Suprapubic skin (tissue), 4 donors: Measurements from ENCODE around the gene ID2. TPM values are rescaled to one million over a fixed set of nuclear protein-coding genes. Genes with fewer than 3 reads are reported as not detected.

ENCODE experiments used
- DNase-seq, 2 donors: peaks; one replicate each; pipeline ENCODE4 v3.0.0-alpha.2; 2019; ENCODE audit warnings: low spot score in 2 of 2
- H3K27ac ChIP-seq: fragments of 200-600 bp; sonication (generic); one replicate; pipeline ENCODE4 v1.5.1; 2019
- H3K27me3 ChIP-seq: fragments of 200-600 bp; sonication (generic); one replicate; pipeline ENCODE4 v1.5.1; 2019
- H3K36me3 ChIP-seq: fragments of 200-600 bp; sonication (generic); one replicate; pipeline ENCODE4 v1.5.1; 2019
- H3K4me1 ChIP-seq: fragments of 200-600 bp; sonication (generic); one replicate; pipeline ENCODE4 v1.5.1; 2019
- H3K4me3 ChIP-seq: fragments of 200-600 bp; sonication (generic); one replicate; pipeline ENCODE4 v1.5.1; 2019; ENCODE audit warnings: mild to moderate bottlenecking
- H3K9me3 ChIP-seq: fragments of 200-600 bp; sonication (generic); one replicate; pipeline ENCODE4 v1.5.1; 2019
- EP300 ChIP-seq: sonication (generic); formaldehyde crosslinking; IDR thresholded peaks from one replicate; pipeline ENCODE4 v1.6.1; 2017; ENCODE audit warnings: antibody characterized with exemption
- POLR2A ChIP-seq, 2 donors: fragments of 450-650 bp; IDR thresholded peaks; one replicate each; pipeline ENCODE4 v1.6.1; 2017; ENCODE audit warnings: antibody characterized with exemption in 2 of 2, mild to moderate bottlenecking in 2 of 2, moderate library complexity in 2 of 2
- POLR2AphosphoS5 ChIP-seq, 3 donors: sonication (generic); formaldehyde crosslinking; IDR thresholded peaks; one replicate each; pipeline ENCODE4 v1.6.1; 2017; ENCODE audit warnings: antibody characterized with exemption in 3 of 3
- WGBS: methylation state at CpG from one replicate; pipeline ENCODE4 v1.1.5; 2018; 5-methylcytosine and 5-hydroxymethylcytosine counted together
- total RNA-seq, 4 donors: library from RNA; depleted of rRNA; stranded (reverse); fragments of >200 nt; gene quantifications; one replicate each; pipeline ENCODE4 v1.1.0, GENCODE V29; 2016
- TF ChIP-seq, protein P1 (sequence below), 2 donors: fragments of 200-600 bp in 1 of 2; fragments of 450-650 bp in 1 of 2; sonication (generic) in 1 of 2; IDR thresholded peaks; one replicate each; pipeline ENCODE4 v1.5.1; 2016 to 2019; ENCODE audit warnings: antibody characterized with exemption in 2 of 2, mild to moderate bottlenecking in 1 of 2, moderate library complexity in 1 of 2

The ID2 gene
- total RNA-seq, 4 donors from 2014 or later, result 179 to 249 (median 211) TPM

- WGBS, result 93% methylated on average over 16 of the region's 22 CpGs
- H3K4me1 ChIP-seq, result peaks cover 6% of the 10 kb centered on the region
- H3K27me3 ChIP-seq, result no peaks in the 10 kb centered on the region
- DNase-seq, result no peak
- H3K27ac ChIP-seq, result no peak overlapping the region
- H3K36me3 ChIP-seq, result no peaks in the 10 kb centered on the region
- TF ChIP-seq, protein P1, sequence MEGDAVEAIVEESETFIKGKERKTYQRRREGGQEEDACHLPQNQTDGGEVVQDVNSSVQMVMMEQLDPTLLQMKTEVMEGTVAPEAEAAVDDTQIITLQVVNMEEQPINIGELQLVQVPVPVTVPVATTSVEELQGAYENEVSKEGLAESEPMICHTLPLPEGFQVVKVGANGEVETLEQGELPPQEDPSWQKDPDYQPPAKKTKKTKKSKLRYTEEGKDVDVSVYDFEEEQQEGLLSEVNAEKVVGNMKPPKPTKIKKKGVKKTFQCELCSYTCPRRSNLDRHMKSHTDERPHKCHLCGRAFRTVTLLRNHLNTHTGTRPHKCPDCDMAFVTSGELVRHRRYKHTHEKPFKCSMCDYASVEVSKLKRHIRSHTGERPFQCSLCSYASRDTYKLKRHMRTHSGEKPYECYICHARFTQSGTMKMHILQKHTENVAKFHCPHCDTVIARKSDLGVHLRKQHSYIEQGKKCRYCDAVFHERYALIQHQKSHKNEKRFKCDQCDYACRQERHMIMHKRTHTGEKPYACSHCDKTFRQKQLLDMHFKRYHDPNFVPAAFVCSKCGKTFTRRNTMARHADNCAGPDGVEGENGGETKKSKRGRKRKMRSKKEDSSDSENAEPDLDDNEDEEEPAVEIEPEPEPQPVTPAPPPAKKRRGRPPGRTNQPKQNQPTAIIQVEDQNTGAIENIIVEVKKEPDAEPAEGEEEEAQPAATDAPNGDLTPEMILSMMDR (IDR thresholded peaks at IDR 0.05), result no peak
- TF ChIP-seq POLR2AphosphoS5 (IDR thresholded peaks at IDR 0.05) (no peak), POLR2A (IDR thresholded peaks at IDR 0.05) (no peak), EP300 (no peak)
- no peaks in the 10 kb centered on the region for H3K9me3 ChIP-seq
- H3K4me3 ChIP-seq, result no peak overlapping the region
These were observed 23.6 kb upstream of the ID2 start for GRCh38 chr2:8658064-8658862.

DNA sequence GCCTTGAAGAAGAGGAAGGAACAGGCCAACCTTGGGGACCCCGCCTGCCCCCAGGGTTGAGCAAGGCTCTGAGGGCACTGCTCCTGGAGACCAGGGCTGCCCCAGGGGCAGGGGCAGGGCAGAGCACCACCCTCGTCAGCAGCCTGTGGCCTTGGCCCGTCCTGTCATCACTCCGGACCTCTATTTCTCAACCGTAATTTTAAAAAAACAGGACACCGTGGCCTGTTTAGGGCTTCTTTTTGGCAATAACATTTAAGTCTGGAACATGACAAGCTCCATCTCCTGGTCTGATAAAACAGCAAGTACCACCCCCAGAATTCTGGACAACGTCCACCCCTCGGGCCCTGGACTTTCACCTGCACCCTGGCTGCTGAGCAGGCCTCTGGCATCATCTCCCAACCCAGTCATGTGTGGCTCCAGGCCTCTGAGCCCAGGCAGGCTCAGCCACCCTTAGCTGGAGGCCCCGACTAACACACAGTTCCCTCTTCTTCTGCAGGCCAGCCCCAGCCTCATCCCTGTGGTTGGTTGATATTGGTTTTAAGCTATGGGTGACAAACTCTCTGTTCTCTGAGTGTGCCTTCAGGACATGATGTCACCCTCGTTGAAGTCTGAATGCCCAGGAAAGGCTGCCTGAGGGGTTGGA is 22.6 kb upstream of the ID2 start:
- WGBS, result 89% methylated on average over 10 of the region's 10 CpGs
- Histone ChIP-seq H3K27me3 (no peaks in the 10 kb centered on the region), H3K4me3 (no peak overlapping the region), H3K4me1 (peaks cover 6% of the 10 kb centered on the region), H3K9me3 (no peaks in the 10 kb centered on the region), H3K27ac (no peak overlapping the region), H3K36me3 (no peaks in the 10 kb centered on the region)
- TF ChIP-seq POLR2AphosphoS5 (IDR thresholded peaks at IDR 0.05), result no peak
- TF ChIP-seq EP300, result no peak
- no peak for TF ChIP-seq POLR2A (IDR thresholded peaks at IDR 0.05)
- TF ChIP-seq, protein P1 (IDR thresholded peaks at IDR 0.05), result no peak
- DNase-seq, result no peak

GRCh38 chr2:8659735-8660492 is 21.9 kb upstream of the ID2 start:
- no peaks in the 10 kb centered on the region for H3K27me3 ChIP-seq
- no peaks in the 10 kb centered on the region for H3K9me3 ChIP-seq
- no peak overlapping the region for H3K4me3 ChIP-seq
- TF ChIP-seq, protein P1 (IDR thresholded peaks at IDR 0.05), result no peak
- TF ChIP-seq EP300, result no peak
- no peak for TF ChIP-seq POLR2A (IDR thresholded peaks at IDR 0.05)
- no peak for TF ChIP-seq POLR2AphosphoS5 (IDR thresholded peaks at IDR 0.05)
- H3K27ac ChIP-seq, result no peak overlapping the region
- H3K4me1 ChIP-seq, result peaks cover 6% of the 10 kb centered on the region
- no peaks in the 10 kb centered on the region for H3K36me3 ChIP-seq
- no peak for DNase-seq
- WGBS, result 92% methylated on average over 17 of the region's 18 CpGs

DNA sequence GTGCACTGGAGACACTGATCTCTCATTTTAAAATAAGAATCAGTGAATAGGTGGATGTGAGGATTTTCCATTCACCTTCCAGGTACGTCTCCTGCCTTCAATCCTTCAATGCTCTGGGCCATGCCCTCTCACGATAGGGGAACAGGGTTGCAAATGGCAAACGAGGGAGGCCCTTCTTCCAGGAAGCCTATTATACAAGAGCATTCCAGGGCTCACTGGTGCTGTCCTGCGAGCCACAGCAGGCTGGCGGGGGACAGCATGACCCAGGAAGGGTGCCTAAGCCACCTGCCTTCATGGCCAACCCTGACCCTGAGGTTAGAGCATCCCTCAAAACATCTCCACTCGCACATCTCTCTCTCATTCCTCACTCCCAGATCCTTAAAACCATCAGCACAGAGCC is 20.6 kb upstream of the ID2 start:
- H3K4me1 ChIP-seq, result peaks cover 6% of the 10 kb centered on the region
- H3K27me3 ChIP-seq, result no peaks in the 10 kb centered on the region
- no peaks in the 10 kb centered on the region for H3K36me3 ChIP-seq
- no peak for DNase-seq
- TF ChIP-seq, protein P1 (IDR thresholded peaks at IDR 0.05), result no peak
- TF ChIP-seq EP300 (no peak), POLR2A (IDR thresholded peaks at IDR 0.05) (no peak), POLR2AphosphoS5 (IDR thresholded peaks at IDR 0.05) (no peak)
- 78% methylated on average over 6 of the region's 6 CpGs for WGBS
- H3K4me3 ChIP-seq, result no peak overlapping the region
- no peak overlapping the region for H3K27ac ChIP-seq
- no peaks in the 10 kb centered on the region for H3K9me3 ChIP-seq

- H3K9me3 ChIP-seq, result no peaks in the 10 kb centered on the region
- H3K27me3 ChIP-seq, result no peaks in the 10 kb centered on the region
- peak in 1 of 2 donors; percentile 84 for DNase-seq
- WGBS, result 58% methylated on average over 7 of the region's 7 CpGs
- H3K36me3 ChIP-seq, result no peaks in the 10 kb centered on the region
- H3K4me3 ChIP-seq, result no peak overlapping the region
- peaks cover 6% of the 10 kb centered on the region for H3K4me1 ChIP-seq
- peak overlapping the region; percentile 46 for H3K27ac ChIP-seq
- no peak for TF ChIP-seq EP300
- TF ChIP-seq, protein P1 (IDR thresholded peaks at IDR 0.05), result no peak
- no peak for TF ChIP-seq POLR2AphosphoS5 (IDR thresholded peaks at IDR 0.05)
- TF ChIP-seq POLR2A (IDR thresholded peaks at IDR 0.05), result no peak
These were observed 20.1 kb upstream of the ID2 start for GRCh38 chr2:8661736-8662135.
